ENCODE measurements around the gene ADAM15. TPM values are rescaled to one million over a fixed set of nuclear protein-coding genes. Genes with fewer than 3 reads are reported as not detected.

Gene ADAM15
- total RNA-seq, 1 donor from 2014 or later: 11.3 TPM

- no peak for DNase-seq
- no peak for TF ChIP-seq CTCF (IDR thresholded peaks at IDR 0.05)
- Mint-ChIP-seq H3K4me3 (no peak overlapping the region), H3K36me3 (ENCODE audit: low read depth) (peaks cover 1% of the 10 kb centered on the region), H3K27me3 (no peaks in the 10 kb centered on the region), H3K9me3 (no peaks in the 10 kb centered on the region), H3K4me1 (peaks cover 30% of the 10 kb centered on the region), H3K27ac (no peak overlapping the region)
- POLR2A ChIA-PET: interaction anchor here (1.1 kb wide), 1 partner anchor 47 kb away, joined by 3 read pairs; no protein-coding TSS in a partner anchor
- CTCF ChIA-PET: interaction anchor here (0.6 to 2.1 kb wide), 5 partner anchors 22 to 78 kb away, joined by 3 to 7 read pairs (median 4); partner anchors contain the start of gene ADAM15
- intact Hi-C loops (cut with micrococcal nuclease): no loop called here
- ATAC-seq (ENCODE audit: low read depth): no peak
Observed at GRCh38 chr1:155022136-155022926, 28.8 kb upstream of the ADAM15 start.

DNA sequence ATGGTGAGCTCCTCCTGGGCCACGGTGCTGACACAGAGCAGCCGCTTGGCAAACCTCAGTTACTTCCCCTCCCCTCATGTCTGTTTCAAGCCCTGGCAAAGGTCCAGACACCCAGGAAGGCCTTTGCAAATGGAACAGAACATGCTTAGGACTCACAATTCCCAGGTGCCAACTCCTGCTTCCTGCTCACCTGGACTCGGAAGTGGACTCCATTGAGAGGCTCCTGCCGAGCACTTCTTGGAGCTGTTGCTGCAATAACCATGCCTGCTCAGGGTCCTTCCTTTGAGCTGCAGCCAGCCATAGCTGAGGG, 28.2 kb upstream of the ADAM15 start:
- peaks cover 25% of the 10 kb centered on the region for H3K4me1 Mint-ChIP-seq
- ATAC-seq (ENCODE audit: low read depth) (no peak), DNase-seq (no peak)
- H3K4me3 Mint-ChIP-seq: no peak overlapping the region
- TF ChIP-seq CTCF (IDR thresholded peaks at IDR 0.05): no peak
- ChIA-PET POLR2A (interaction anchor here (1.1 kb wide), 1 partner anchor 48 kb away, joined by 3 read pairs; no protein-coding TSS in a partner anchor), CTCF (interaction anchor here (0.6 to 2.1 kb wide), 3 partner anchors 22 to 79 kb away, joined by 4 to 7 read pairs (median 4); no protein-coding TSS in a partner anchor)
- peaks cover 1% of the 10 kb centered on the region for H3K36me3 Mint-ChIP-seq (ENCODE audit: low read depth)
- H3K9me3 Mint-ChIP-seq: no peaks in the 10 kb centered on the region
- H3K27me3 Mint-ChIP-seq: no peaks in the 10 kb centered on the region
- intact Hi-C loops (cut with micrococcal nuclease): no loop called here
- no peak overlapping the region for H3K27ac Mint-ChIP-seq

GRCh38 chr1:155023627-155024026, 27.5 kb upstream of the ADAM15 start:
- Mint-ChIP-seq H3K27ac (no peak overlapping the region), H3K9me3 (no peaks in the 10 kb centered on the region), H3K27me3 (no peaks in the 10 kb centered on the region), H3K4me1 (peaks cover 18% of the 10 kb centered on the region), H3K36me3 (ENCODE audit: low read depth) (peaks cover 1% of the 10 kb centered on the region), H3K4me3 (no peak overlapping the region)
- POLR2A ChIA-PET: interaction anchor here (1.1 kb wide), 1 partner anchor 49 kb away, joined by 3 read pairs; no protein-coding TSS in a partner anchor
- no peak for ATAC-seq (ENCODE audit: low read depth)
- intact Hi-C loops (cut with micrococcal nuclease): no loop called here
- CTCF ChIA-PET: interaction anchor here (1.4 to 2.1 kb wide), 2 partner anchors 21 to 79 kb away, joined by 4 to 7 read pairs; no protein-coding TSS in a partner anchor
- TF ChIP-seq CTCF (IDR thresholded peaks at IDR 0.05): no peak
- DNase-seq: no peak

- no peak for TF ChIP-seq CTCF (IDR thresholded peaks at IDR 0.05)
- Mint-ChIP-seq H3K27me3 (no peaks in the 10 kb centered on the region), H3K4me3 (no peak overlapping the region), H3K36me3 (ENCODE audit: low read depth) (peaks cover under 1% of the 10 kb centered on the region), H3K27ac (no peak overlapping the region), H3K9me3 (no peaks in the 10 kb centered on the region), H3K4me1 (peaks cover 11% of the 10 kb centered on the region)
- ATAC-seq (ENCODE audit: low read depth) (no peak), DNase-seq (no peak)
- CTCF ChIA-PET: no interaction called here
- POLR2A ChIA-PET: no interaction called here
- intact Hi-C loops (cut with micrococcal nuclease): no loop called here
Observed at GRCh38 chr1:155024315-155024714, 26.8 kb upstream of the ADAM15 start.

DNA sequence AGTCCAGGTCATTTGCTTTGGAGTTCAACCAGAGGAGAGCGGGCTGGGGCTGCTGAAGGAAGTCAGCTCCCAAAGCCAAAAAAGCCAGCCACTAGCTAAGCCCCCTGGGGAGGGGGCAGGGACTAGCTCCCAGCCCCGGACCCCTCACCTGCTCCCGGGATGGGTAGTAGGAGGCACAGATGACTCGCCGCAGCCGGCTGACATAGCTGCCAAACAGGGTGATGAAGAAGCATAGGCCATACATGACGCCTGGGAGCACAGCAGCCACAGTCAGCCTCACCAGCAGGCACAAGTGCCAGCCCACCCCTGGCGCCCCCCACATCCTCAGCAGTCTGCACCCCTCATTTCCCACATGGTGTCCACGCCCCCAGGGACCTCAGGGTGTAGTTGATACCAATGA, 25.0 kb upstream of the ADAM15 start:
- no peak for DNase-seq
- H3K27ac Mint-ChIP-seq: no peak overlapping the region
- TF ChIP-seq CTCF (IDR thresholded peaks at IDR 0.05): no peak
- H3K4me3 Mint-ChIP-seq: no peak overlapping the region
- ChIA-PET POLR2A (no interaction called here), CTCF (no interaction called here)
- no peaks in the 10 kb centered on the region for H3K27me3 Mint-ChIP-seq
- peaks cover 3% of the 10 kb centered on the region for H3K4me1 Mint-ChIP-seq
- no peaks in the 10 kb centered on the region for H3K9me3 Mint-ChIP-seq
- no peaks in the 10 kb centered on the region for H3K36me3 Mint-ChIP-seq (ENCODE audit: low read depth)
- intact Hi-C loops (cut with micrococcal nuclease): no loop called here
- ATAC-seq (ENCODE audit: low read depth): no peak

All from activated B cell treated with CpG ODN at 0.5 μM for 24 hours (primary cell).